GM19463 (cell line): ENCODE measurements around the gene SDK2.

Source experiments
- ATAC-seq: cut with Tn5 transposase; IDR thresholded peaks from one replicate; pipeline ENCODE4 v1.9.1; 2021; ENCODE audit warnings: mild to moderate bottlenecking, moderate library complexity; ENCODE audit not compliant: unreplicated experiment

Gene SDK2

GRCh38 chr17:73433501-73433900 is 210.7 kb downstream of the SDK2 start:
- no peak for ATAC-seq

DNA sequence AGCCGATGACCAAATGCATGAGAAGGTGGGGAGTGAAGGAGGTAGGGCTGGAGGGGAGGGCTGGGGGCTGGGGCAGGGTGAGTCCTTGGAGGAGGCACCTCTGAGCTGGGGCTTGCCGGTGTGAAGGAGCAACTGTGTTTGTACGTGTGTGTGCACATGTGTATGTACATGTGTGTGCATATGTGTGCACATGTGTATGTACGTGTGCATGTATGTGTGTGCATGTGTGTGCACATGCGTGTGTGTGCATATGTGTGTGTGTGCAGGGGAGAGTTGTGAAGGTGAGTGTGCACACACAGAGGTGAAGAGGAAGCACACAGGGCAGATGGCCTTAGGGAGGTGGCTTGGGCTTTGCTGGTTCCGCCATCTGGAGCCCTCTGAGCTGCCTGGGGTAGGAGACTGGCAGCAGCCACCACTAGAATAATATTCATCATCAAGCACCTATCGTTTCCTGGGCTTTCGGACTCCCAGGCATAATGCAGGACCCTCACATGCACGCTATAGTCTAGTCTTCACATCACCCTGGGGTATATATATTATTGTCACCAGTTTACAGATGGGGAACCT is 211.5 kb downstream of the SDK2 start:
- no peak for ATAC-seq

DNA sequence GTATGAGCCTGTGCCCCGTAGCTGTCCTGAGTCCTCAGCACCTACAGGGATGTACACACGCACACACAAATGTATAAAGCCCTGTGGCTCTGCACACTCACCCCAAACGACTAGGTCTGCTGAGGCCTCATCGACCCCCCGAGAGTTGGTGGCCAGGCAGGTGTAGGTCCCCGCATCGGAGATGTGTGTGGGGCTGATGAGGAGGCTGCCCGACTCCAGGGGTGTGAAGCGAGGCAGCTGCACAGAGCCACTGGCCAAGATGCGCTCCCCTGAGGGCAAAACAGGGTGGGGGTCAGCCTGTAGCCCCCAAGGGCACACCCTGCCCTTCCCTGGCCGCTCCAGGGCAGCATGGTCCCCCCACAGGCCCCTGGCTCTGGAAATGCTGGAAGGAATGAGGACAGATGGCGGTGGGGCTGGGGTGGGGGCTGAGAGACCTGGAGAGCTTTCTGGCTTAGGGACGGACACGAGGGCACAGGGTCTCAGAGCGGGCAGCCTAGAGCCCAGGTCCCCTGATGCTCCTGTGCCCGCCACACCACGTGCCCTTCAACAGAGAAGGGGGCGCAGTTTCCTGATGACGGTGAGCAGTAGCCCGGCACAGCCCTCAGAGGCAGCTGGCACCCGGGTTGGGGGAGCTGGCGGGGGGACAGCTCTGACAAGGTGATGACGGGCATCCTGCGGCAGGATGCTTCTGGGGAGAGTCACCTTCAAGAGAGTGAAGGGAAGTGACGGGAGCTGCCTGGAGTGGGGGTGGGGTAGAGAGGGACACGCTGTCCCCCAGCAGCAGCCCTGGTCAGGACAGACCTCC is 212.6 kb downstream of the SDK2 start:
- no peak for ATAC-seq

GRCh38 chr17:73430848-73431247 is 213.4 kb downstream of the SDK2 start:
- no peak for ATAC-seq

DNA sequence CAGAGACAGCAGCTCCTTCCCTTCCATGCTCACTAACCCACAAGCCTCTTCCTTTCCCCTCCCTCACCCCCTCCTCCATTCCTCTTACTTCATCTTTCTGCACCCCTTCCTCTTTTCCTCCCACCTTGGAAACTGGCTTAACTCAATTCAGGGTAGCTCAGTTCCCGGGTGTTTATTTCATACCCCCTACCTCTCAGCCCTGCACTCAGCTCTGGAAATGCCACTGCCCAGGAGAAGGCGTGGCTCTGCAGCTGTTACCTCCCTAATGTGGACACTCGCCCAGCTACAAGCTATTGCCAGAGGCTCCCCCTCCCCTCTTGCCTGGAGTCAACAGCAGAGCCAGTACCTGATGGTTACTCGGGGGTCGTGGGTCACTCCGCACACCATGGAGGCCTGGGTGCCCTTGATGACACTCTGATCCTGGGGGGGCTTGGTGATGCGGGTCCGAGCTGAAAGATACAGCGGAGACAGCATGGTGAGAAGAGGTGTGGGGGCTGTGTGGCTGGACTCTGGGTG is 214.0 kb downstream of the SDK2 start:
- ATAC-seq, result no peak

- ATAC-seq, result peak; percentile 66
These were observed 214.6 kb downstream of the SDK2 start for GRCh38 chr17:73429440-73430164.

DNA sequence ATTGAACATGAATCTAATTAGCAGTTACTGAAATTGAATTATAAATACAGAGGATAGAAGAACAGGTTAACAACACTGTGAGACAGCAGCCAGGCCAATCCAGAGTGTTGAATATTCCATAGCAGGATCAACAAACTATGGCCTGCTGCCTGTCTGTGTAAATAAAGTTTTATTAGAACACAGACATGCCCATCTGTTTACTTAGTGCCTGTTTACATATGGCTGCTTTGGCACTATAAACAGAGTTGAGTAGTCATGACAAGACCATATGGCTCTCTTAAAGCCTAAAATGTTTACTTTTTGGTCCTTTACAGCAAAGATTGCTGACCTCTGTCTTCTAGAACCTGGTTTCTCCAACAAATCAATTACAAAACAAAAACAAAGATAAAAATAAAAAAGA is 217.0 kb downstream of the SDK2 start:
- ATAC-seq, result no peak

GRCh38 chr17:73424571-73424970 is 219.7 kb downstream of the SDK2 start:
- no peak for ATAC-seq

GRCh38 chr17:73423806-73424205 is 220.4 kb downstream of the SDK2 start:
- ATAC-seq, result no peak

GRCh38 chr17:73423159-73423715 is 221.0 kb downstream of the SDK2 start:
- no peak for ATAC-seq

- ATAC-seq, result no peak
These were observed 222.1 kb downstream of the SDK2 start for GRCh38 chr17:73422121-73422520.

- no peak for ATAC-seq
These were observed 223.3 kb downstream of the SDK2 start for GRCh38 chr17:73420897-73421296.

GRCh38 chr17:73419881-73420280 is 224.4 kb downstream of the SDK2 start:
- no peak for ATAC-seq

DNA sequence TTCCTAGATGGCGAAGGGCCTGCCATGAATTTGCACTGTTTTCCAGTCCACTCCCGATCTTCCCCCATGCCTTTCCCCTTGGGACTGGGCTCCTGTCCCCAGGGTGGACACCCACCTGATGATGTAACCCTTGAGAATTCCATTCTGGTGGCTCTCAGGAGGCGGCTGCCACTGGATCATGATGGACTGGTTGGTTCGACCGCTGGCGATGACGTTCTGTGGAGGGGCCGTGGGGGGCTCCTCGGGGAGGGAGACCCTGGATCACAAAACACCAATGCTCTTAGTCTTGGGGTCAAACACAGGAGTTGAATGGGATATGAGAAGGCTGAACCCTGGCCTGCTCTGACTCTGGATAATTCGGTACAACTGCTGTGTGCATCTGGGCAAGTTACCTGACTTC is 225.2 kb downstream of the SDK2 start:
- ATAC-seq, result no peak

DNA sequence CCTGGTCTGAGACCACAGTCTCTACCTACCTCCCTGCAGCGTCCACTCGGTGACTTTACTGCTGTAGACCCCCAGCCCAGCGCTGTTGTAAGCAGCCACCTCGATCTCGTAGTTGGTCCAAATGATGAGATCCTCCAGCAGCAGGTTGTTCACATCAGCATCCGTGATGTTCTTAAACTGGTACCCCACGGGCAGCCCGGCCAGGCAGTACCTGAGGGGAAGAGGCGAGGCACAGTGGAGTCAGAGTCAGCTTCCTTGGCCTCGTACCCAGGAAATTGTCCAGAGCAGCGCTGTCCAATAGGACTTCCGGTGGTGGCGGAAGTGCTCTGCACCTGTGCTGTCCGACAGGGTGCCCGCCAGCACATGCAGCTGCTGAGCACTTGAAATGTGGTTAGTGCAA is 228.5 kb downstream of the SDK2 start:
- ATAC-seq, result no peak

- ATAC-seq, result no peak
These were observed 229.9 kb downstream of the SDK2 start for GRCh38 chr17:73414171-73414955.

DNA sequence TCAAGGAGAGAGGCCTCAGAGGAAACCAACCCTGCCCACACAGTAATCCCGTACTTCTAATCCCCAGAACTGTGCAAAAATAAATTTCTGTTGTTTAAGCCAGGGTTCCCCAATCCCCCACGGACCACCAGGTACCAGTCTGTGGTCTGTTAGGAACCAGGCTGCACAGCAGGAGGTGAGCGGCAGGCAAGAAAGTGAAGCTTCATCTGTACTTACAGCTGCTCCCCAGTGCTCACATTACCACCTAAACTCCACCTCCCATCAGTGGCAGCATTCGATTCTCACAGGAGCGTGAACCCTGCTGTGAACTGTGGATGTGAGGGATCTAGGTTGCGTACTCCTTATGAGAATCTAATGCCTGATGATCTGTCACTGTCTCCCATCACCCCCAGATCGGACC is 231.3 kb downstream of the SDK2 start:
- ATAC-seq, result no peak

DNA sequence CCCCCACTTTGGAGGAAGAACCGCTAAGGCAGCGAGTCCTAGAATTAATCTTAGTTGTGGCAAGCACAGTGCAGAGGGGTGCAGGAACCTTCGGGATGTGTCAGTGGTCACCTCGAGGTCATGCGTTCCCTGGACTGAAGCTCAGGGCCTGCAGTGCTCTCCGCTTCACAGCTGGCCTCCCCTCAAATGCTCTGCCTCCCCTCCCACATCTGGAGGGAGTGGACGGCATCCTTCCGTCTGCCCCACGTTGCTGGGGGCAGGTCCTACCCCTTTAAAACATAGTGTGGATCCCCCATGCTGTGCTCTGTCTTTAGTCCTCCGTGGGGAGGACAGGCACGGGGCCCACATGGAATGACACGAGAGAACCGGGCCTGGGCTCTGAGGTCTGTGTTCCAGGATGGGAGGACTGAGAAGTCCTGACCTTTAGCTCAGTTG is 232.9 kb downstream of the SDK2 start:
- ATAC-seq, result no peak

DNA sequence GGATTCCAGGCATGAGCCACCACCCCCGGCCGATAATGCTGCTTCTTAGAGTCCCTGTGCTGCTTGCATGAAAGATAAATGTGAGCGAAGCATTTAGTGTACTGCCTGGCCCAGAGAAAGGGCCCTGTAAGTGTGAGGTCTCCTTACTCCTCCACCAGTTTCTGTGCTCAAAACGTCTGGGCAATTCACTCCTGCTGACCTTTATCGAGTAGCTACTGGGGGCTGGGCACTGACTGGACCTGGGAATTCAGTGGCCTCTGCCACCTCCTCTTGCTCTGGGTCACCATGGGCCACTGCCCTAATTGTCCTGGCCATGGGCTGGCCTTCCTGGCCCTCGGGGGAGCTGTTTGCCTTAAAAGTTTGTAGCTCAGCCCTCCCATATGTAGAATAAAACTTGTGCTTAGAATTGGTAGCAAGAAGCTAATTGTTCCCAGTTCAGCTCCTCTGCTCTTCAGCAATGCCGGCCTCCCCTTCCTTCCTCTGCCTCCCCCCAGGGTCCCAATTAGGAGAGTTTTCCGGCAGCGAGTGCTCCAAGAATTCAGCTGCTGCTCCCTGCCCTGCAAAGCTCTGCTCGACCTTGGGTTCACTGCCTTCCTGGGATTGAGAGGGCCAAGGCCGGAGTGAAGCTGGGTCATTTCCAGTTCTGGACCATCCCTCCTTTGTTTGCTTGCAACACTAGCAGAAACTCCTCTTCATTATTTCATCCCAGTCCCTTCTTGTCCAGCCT is 233.5 kb downstream of the SDK2 start:
- no peak for ATAC-seq

GRCh38 chr17:73404246-73404645 is 240.0 kb downstream of the SDK2 start:
- ATAC-seq, result no peak
